Neuronal stem cell (in vitro differentiated cells): Measurements from ENCODE around the gene SLC6A6.

Experiments used
- DNase-seq: peaks from one replicate; pipeline ENCODE4 v3.0.0-alpha.2; 2013; ENCODE audit warnings: low spot score
- H2AFZ ChIP-seq: one replicate; pipeline ENCODE4 v1.6.1; 2013; ENCODE audit warnings: mild to moderate bottlenecking, low read length, inconsistent platforms
- H2AK5ac ChIP-seq: 2 replicates; pipeline ENCODE4 v1.6.1; 2013; ENCODE audit warnings: low read depth, mild to moderate bottlenecking, inconsistent platforms, low read length, moderate library complexity, mixed read lengths
- H2BK120ac ChIP-seq: 2 replicates; pipeline ENCODE4 v1.6.1; 2013; ENCODE audit warnings: low read depth, mild to moderate bottlenecking, inconsistent platforms, low read length, moderate library complexity, mixed read lengths
- H2BK12ac ChIP-seq: one replicate; pipeline ENCODE4 v1.6.1; 2013; ENCODE audit warnings: low read length, inconsistent platforms
- H2BK15ac ChIP-seq: 2 replicates; pipeline ENCODE4 v1.6.1; 2013; ENCODE audit warnings: mild to moderate bottlenecking, low read length, inconsistent platforms, mixed read lengths
- H2BK5ac ChIP-seq: one replicate; pipeline ENCODE4 v1.6.1; 2013; ENCODE audit warnings: inconsistent platforms, mild to moderate bottlenecking, low read length, moderate library complexity
- H3K14ac ChIP-seq: one replicate; pipeline ENCODE4 v1.6.1; 2013; ENCODE audit warnings: low read length, inconsistent platforms
- H3K18ac ChIP-seq: 2 replicates; pipeline ENCODE4 v1.6.1; 2013; ENCODE audit warnings: low read length, inconsistent platforms
- H3K23ac ChIP-seq: 2 replicates; pipeline ENCODE4 v1.6.1; 2013; ENCODE audit warnings: low read depth, mild to moderate bottlenecking, mixed read lengths, low read length, inconsistent platforms; ENCODE audit not compliant: poor library complexity
- H3K27ac ChIP-seq: replicated peaks from 3 replicates; pipeline ENCODE4 v1.5.1; 2013; ENCODE audit warnings: low read length, inconsistent platforms
- H3K27me3 ChIP-seq, 3 experiments: 2 replicates each; pipeline ENCODE4 v1.6.1; 2013; ENCODE audit warnings: low read length in 3 of 3, mild to moderate bottlenecking in 2 of 3, inconsistent platforms in 1 of 3, low read depth in 1 of 3, mixed read lengths in 1 of 3, moderate library complexity in 1 of 3; ENCODE audit not compliant: control insufficient read depth in 3 of 3, insufficient read depth in 3 of 3
- H3K36me3 ChIP-seq, 2 donors: replicated peaks in 1 of 2; 2 replicates each; pipeline ENCODE4 v1.6.1; 2013; ENCODE audit warnings: low read length in 2 of 2; ENCODE audit not compliant: control insufficient read depth in 2 of 2, insufficient read depth in 2 of 2
- H3K4ac ChIP-seq: 2 replicates; pipeline ENCODE4 v1.6.1; 2013; ENCODE audit warnings: inconsistent platforms, mild to moderate bottlenecking, low read length, moderate library complexity
- H3K4me1 ChIP-seq, 2 donors: 1 replicate in 1 of 2; 2 replicates in 1 of 2; pipeline ENCODE4 v1.6.1; 2013; ENCODE audit warnings: low read length in 2 of 2, low read depth in 1 of 2; ENCODE audit not compliant: control insufficient read depth in 2 of 2, insufficient read depth in 1 of 2
- H3K4me2 ChIP-seq: one replicate; pipeline ENCODE4 v1.6.1; 2013; ENCODE audit warnings: mild to moderate bottlenecking, low read length, inconsistent platforms; ENCODE audit not compliant: insufficient read depth, poor library complexity, severe bottlenecking
- H3K4me3 ChIP-seq, 2 donors: 2 replicates each; pipeline ENCODE4 v1.5.1; 2013; ENCODE audit warnings: low read length in 2 of 2, mild to moderate bottlenecking in 2 of 2, inconsistent platforms in 1 of 2, moderate library complexity in 1 of 2
- H3K79me1 ChIP-seq: one replicate; pipeline ENCODE4 v1.6.1; 2013; ENCODE audit warnings: low read depth, mild to moderate bottlenecking, inconsistent platforms, low read length, moderate library complexity
- H3K9ac ChIP-seq: one replicate; pipeline ENCODE4 v1.6.1; 2013; ENCODE audit warnings: mild to moderate bottlenecking, low read depth, low read length, inconsistent platforms; ENCODE audit not compliant: poor library complexity
- H3K9me3 ChIP-seq, 2 donors: replicated peaks in 1 of 2; 2 replicates each; pipeline versions ENCODE3 to v1.6.1; 2013; ENCODE audit warnings: low read length in 2 of 2, mild to moderate bottlenecking in 2 of 2, inconsistent platforms in 1 of 2, low read depth in 1 of 2, mixed read lengths in 1 of 2, moderate library complexity in 1 of 2; ENCODE audit not compliant: control insufficient read depth in 2 of 2, insufficient read depth in 1 of 2
- H4K8ac ChIP-seq: one replicate; pipeline ENCODE4 v1.6.1; 2013; ENCODE audit warnings: low read depth, mild to moderate bottlenecking, inconsistent platforms, low read length, moderate library complexity
- H4K91ac ChIP-seq: one replicate; pipeline ENCODE4 v1.6.1; 2013; ENCODE audit warnings: low read length, low read depth, mild to moderate bottlenecking, inconsistent platforms; ENCODE audit not compliant: poor library complexity
- WGBS, 2 donors: extraction: QIAGEN DNeasy Blood & Tissue Kit; methylation state at CpG; one replicate each; pipeline ENCODE4 v1.1.7; 2013; ENCODE audit warnings: missing lambda C conversion rate in 2 of 2, mixed read lengths in 1 of 2; ENCODE audit not compliant: insufficient read length in 2 of 2, insufficient replicate concordance in 1 of 2; ENCODE audit errors: extremely low coverage in 2 of 2; 5-methylcytosine and 5-hydroxymethylcytosine counted together

Gene SLC6A6

DNA sequence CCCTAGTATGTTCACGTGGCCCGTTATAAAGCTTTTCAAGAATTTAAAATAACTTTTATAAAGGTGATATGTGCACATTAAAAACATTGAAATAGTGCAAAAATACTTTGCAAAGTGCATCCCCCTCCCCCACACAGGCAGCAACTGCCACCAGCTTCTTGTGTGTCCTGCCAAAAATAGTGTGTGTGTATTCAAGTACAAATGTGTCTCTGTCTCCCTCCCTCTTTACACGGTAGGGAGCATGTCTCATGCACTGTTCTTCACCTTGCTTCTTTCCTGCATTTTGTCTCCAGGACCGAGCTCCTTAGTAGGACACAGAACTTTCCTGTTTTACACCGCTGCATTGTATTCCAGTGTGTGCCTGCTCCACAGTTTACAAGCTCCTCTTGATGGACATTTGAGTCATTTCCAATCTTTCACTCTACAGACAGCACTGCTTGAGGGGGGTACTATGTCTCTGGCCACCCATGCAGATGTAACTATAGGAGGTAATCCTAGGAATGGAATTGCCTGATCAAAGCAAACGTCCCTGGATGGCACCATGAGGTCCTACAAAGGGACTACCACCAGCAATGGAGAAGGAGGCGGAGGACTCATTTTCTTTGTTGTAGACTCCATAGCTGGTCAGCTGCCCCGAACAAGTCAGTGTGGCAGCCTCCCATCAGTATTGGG is 52.4 kb downstream of the SLC6A6 start:
- Histone ChIP-seq H3K4me2 (no peak overlapping the region), H3K4me1 (peaks cover 8 to 13% of the 10 kb centered on the region in 2 donors), H2AK5ac (no peak overlapping the region), H3K4me3 (no peak overlapping the region), H3K4ac (no peak overlapping the region), H3K27ac (no peak overlapping the region), H2AFZ (no peak overlapping the region), H3K18ac (no peak overlapping the region), H3K9ac (no peak overlapping the region), H4K8ac (no peak overlapping the region), H4K91ac (no peak overlapping the region), H3K79me1 (no peaks in the 10 kb centered on the region), H2BK120ac (no peak overlapping the region), H3K27me3 (no peaks in the 10 kb centered on the region), H3K36me3 (peaks cover 0 to 34% of the 10 kb centered on the region in 2 donors), H2BK5ac (no peak overlapping the region), H3K9me3 (peaks cover 0 to 2% of the 10 kb centered on the region in 2 donors), H3K23ac (no peak overlapping the region), H2BK12ac (no peak overlapping the region), H3K14ac (no peak overlapping the region), H2BK15ac (no peak overlapping the region)
- DNase-seq = no peak
- WGBS, 2 donors = no CpG with 5 or more reads among the region's 8 CpGs

DNA sequence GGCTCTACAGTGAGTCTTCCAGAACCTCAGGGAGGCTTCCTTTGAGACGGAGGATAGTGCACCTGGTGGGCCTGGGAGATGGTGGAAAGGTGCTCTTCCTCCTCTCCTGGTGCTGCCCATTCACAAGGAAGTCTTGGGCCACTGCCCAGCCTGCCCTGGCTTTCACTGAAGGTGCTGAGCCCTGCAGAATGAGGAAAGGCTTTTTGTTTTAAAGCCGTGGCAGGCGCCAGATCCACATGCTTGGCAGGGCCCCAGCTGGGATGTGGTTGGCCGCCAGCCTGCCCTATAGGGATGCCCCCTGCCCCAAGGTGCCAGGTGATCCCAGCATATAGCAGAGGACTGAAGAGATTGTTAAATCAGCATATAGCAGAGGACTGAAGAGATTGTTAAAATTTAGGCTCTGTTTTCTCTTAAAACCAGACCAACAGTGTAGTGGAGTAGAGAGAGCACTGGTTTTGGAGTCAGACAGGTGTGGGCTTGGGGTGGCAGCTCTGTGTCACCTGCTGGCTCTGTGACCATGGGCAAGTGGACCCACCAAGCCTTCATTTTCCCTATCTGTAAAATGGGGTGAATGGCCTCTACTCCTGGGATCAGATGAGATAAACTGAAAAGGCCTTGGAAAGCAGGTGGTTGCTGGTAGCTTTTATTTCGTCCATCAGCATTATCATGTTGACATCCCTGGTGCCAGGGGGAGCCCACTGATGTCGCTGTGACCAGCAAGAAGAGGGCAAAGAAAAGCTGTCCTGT is 53.3 kb downstream of the SLC6A6 start:
- Histone ChIP-seq H2BK5ac (no peak overlapping the region), H3K4me1 (peaks cover 8 to 15% of the 10 kb centered on the region in 2 donors), H2AK5ac (no peak overlapping the region), H3K27me3 (no peaks in the 10 kb centered on the region), H4K91ac (no peak overlapping the region), H3K9ac (no peak overlapping the region), H2AFZ (no peak overlapping the region), H3K18ac (no peak overlapping the region), H2BK15ac (no peak overlapping the region), H3K23ac (no peak overlapping the region), H3K36me3 (peaks cover 0 to 41% of the 10 kb centered on the region in 2 donors), H3K79me1 (no peaks in the 10 kb centered on the region), H3K4me3 (no peak overlapping the region), H2BK12ac (no peak overlapping the region), H3K9me3 (peaks cover 0 to 2% of the 10 kb centered on the region in 2 donors), H3K14ac (no peak overlapping the region), H3K4ac (no peak overlapping the region), H2BK120ac (no peak overlapping the region), H3K4me2 (no peak overlapping the region), H3K27ac (no peak overlapping the region), H4K8ac (no peak overlapping the region)
- WGBS, 2 donors = no CpG with 5 or more reads among the region's 6 CpGs
- no peak for DNase-seq

DNA sequence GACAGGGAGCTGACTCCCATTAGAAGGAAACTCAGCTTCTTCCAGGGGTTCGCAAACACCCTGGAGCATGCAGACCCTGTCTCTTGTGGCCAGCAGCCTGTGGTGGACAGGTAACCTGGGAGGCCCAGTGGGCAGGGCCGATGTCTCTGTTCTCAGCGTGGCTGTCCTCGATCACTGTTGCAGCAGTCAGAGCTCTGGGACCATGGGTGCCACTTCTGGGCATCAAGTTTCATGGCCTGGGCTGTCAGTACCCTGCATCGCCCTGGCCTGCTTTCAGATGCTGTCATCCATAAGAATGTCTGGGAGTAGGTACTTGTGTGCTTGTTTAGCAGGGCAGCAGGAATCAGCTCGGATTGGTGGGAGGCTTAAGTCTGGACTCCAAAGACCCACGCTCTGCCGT is 54.4 kb downstream of the SLC6A6 start:
- no CpG with 5 or more reads among the region's 8 CpGs for WGBS, 2 donors
- H3K27me3 ChIP-seq = no peaks in the 10 kb centered on the region

DNA sequence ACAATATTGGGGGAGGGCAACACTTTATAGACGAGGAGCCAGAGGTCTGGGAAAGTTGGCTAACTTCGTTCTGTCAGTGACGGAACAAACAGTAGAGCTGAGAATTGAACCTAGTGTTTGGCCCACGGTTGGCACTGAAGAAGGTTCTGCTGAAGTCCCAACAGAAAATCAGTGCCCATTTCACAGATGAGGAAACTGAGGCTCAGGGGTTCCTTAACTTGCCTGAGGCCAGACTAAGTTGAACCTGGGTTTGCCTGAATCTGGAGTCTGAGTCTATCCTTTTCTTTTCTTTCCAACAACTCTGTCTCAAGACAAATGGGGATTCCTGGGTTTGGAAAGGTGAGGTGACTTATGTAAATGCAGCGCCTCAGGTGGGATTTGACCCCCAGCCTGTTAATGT is 55.1 kb downstream of the SLC6A6 start:
- Histone ChIP-seq H3K4ac (no peak overlapping the region), H2BK120ac (no peak overlapping the region), H3K79me1 (no peaks in the 10 kb centered on the region), H3K18ac (no peak overlapping the region), H4K91ac (no peak overlapping the region), H3K23ac (no peak overlapping the region), H4K8ac (no peak overlapping the region), H3K14ac (no peak overlapping the region), H2BK12ac (no peak overlapping the region), H3K27ac (no peak overlapping the region), H3K9me3 (peaks cover 0 to 2% of the 10 kb centered on the region in 2 donors), H3K4me3 (no peak overlapping the region), H3K4me2 (no peak overlapping the region), H3K27me3 (no peaks in the 10 kb centered on the region), H2BK15ac (no peak overlapping the region), H3K4me1 (peaks cover 7 to 8% of the 10 kb centered on the region in 2 donors), H3K36me3 (peaks cover 0 to 38% of the 10 kb centered on the region in 2 donors), H2BK5ac (no peak overlapping the region), H3K9ac (no peak overlapping the region), H2AK5ac (no peak overlapping the region), H2AFZ (no peak overlapping the region)
- no peak for DNase-seq
- WGBS, 2 donors = no CpG with 5 or more reads among the region's 5 CpGs

More for the DNA sequence above, 54.4 kb downstream of the SLC6A6 start:
- H2BK15ac ChIP-seq = no peak overlapping the region
- no peak overlapping the region for H2BK5ac ChIP-seq
- no peaks in the 10 kb centered on the region for H3K79me1 ChIP-seq
- no peak overlapping the region for H3K4me2 ChIP-seq
- no peak overlapping the region for H4K8ac ChIP-seq
- H2AFZ ChIP-seq = no peak overlapping the region
- no peak overlapping the region for H3K4ac ChIP-seq
- DNase-seq = no peak
- no peak overlapping the region for H2BK12ac ChIP-seq
- no peak overlapping the region for H3K23ac ChIP-seq
- H3K9ac ChIP-seq = no peak overlapping the region
- no peak overlapping the region for H3K27ac ChIP-seq
- peak overlapping the region; percentile 15 for H3K18ac ChIP-seq
- H4K91ac ChIP-seq = no peak overlapping the region
- no peak overlapping the region for H3K4me3 ChIP-seq
- no peak overlapping the region for H2AK5ac ChIP-seq
- H2BK120ac ChIP-seq = peak overlapping the region; percentile 8
- peaks cover 8 to 13% of the 10 kb centered on the region in 2 donors for H3K4me1 ChIP-seq
- no peak overlapping the region for H3K14ac ChIP-seq
- peaks cover 0 to 2% of the 10 kb centered on the region in 2 donors for H3K9me3 ChIP-seq
- peaks cover 0 to 42% of the 10 kb centered on the region in 2 donors for H3K36me3 ChIP-seq
